Measurements from ENCODE around the gene AGXT2.

DNA sequence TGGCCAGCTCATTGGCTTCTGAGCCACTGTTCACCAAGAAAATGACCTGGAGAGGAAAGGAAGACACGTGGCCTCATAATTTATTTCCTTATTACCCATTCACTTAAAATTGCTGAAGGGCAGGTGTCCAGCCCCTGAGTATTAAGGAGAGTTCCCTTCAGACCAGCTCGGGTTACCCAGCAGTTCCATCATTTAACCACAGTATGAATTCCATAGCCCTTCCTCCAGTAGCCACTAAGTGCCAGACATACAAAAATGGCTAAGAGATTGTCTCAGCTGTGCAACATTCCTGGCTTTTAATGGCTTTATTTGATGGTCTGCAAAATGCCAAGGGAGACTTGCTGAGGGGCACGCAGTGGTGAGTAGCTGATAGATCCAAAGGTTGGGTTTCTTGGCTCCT, 12.5 kb downstream of the AGXT2 start:
- TF ChIP-seq CTCF (IDR thresholded peaks at IDR 0.05; ENCODE audit: low read depth, low read length) (no peak), EZH2phosphoT487 (IDR thresholded peaks at IDR 0.05; ENCODE audit: low read depth) (no peak)
